Measurements from ENCODE around the gene C19orf47.

The C19orf47 gene

DNA sequence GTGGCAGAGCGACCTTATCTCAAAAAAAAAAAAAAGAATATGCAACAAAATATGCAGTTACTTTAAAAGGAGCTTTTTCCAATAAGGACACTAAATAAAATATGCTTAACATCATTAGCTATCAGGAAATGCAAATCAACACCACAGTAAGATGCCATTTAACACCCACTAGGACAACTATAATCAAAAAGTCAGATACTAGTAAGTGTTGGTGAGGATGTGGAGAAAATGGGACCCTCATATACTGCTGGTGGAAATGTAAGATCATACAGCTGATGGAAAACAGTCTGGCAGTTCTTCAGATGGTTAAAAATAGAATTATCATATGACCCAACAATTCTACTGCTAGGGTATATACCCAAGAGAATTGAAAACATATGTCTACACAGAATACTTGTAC lies 38.5 kb downstream of the C19orf47 start:
- in situ Hi-C loops (cut with MboI; ENCODE audit: low sequenced_read_pairs, unreplicated experiment): loop anchor here (25.0 kb wide), 1 partner anchor 303 kb away; the partner anchor contains the start of gene LTBP4
- TF ChIP-seq, protein P1, sequence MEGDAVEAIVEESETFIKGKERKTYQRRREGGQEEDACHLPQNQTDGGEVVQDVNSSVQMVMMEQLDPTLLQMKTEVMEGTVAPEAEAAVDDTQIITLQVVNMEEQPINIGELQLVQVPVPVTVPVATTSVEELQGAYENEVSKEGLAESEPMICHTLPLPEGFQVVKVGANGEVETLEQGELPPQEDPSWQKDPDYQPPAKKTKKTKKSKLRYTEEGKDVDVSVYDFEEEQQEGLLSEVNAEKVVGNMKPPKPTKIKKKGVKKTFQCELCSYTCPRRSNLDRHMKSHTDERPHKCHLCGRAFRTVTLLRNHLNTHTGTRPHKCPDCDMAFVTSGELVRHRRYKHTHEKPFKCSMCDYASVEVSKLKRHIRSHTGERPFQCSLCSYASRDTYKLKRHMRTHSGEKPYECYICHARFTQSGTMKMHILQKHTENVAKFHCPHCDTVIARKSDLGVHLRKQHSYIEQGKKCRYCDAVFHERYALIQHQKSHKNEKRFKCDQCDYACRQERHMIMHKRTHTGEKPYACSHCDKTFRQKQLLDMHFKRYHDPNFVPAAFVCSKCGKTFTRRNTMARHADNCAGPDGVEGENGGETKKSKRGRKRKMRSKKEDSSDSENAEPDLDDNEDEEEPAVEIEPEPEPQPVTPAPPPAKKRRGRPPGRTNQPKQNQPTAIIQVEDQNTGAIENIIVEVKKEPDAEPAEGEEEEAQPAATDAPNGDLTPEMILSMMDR (IDR thresholded peaks at IDR 0.05; ENCODE audit: borderline replicate concordance, control extremely low read depth, extremely low read depth, insufficient read depth, missing control alignments): no peak
- DNase-seq (ENCODE audit: low spot score): no peak

- in situ Hi-C loops (cut with MboI; ENCODE audit: low sequenced_read_pairs, unreplicated experiment): loop anchor here (25.0 kb wide), 1 partner anchor 307 kb away; the partner anchor contains the start of gene LTBP4
- DNase-seq (ENCODE audit: low spot score): peak; percentile 90
- TF ChIP-seq, protein P1 (IDR thresholded peaks at IDR 0.05; ENCODE audit: borderline replicate concordance, control extremely low read depth, extremely low read depth, insufficient read depth, missing control alignments): peak; percentile 52
Measured at GRCh38 chr19:40305403-40305802, 42.8 kb downstream of the C19orf47 start.

- in situ Hi-C loops (cut with MboI; ENCODE audit: low sequenced_read_pairs, unreplicated experiment): loop anchor here (25.0 kb wide), 1 partner anchor 308 kb away; the partner anchor contains the start of gene LTBP4
Measured at GRCh38 chr19:40304306-40304705, 43.9 kb downstream of the C19orf47 start.

GRCh38 chr19:40303765-40304164 lies 44.4 kb downstream of the C19orf47 start:
- no peak for DNase-seq (ENCODE audit: low spot score)
- TF ChIP-seq, protein P1 (IDR thresholded peaks at IDR 0.05; ENCODE audit: borderline replicate concordance, control extremely low read depth, extremely low read depth, insufficient read depth, missing control alignments): no peak
- in situ Hi-C loops (cut with MboI; ENCODE audit: low sequenced_read_pairs, unreplicated experiment): loop anchor here (25.0 kb wide), 1 partner anchor 309 kb away; the partner anchor contains the start of gene LTBP4

More at GRCh38 chr19:40304306-40304705, 43.9 kb downstream of the C19orf47 start:
- TF ChIP-seq, protein P1 (IDR thresholded peaks at IDR 0.05; ENCODE audit: borderline replicate concordance, control extremely low read depth, extremely low read depth, insufficient read depth, missing control alignments): no peak
- no peak for DNase-seq (ENCODE audit: low spot score)

DNA sequence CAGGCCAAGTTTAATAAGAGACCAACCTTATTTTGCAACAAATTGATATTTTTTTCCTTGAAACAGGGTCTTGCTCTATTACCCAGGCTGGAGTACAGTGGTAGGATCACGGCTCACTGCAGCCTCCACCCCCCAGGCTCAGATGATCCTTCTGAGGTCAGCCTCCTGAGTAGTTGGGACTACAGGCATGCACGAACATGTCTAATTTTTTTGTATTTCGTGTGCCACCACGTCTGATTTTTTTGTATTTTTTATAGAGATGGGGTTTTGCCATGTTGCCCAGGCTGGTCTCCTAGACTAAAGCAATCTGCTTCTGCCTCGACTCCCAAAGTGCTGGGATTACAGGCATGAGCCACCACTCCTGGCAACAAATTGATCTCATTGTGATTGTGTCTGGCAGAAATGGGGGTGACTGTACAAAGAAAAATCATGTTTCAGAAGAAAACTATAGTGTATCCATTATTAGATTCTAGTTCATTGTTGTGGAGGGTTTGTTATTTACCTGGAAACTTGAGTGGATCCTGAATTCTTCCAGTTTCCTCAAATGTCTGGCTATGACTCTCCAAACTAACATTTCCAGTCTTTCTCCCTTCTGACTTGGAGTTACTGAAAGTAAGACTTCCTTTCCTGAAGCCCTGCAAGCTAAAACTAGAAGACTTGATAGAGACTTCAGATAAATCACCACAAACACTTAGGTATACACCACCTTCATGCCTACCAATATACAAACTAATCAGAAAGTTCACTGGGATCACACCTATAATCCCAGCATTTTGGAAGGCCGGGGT lies 45.8 kb downstream of the C19orf47 start:
- no peak for DNase-seq (ENCODE audit: low spot score)
- in situ Hi-C loops (cut with MboI; ENCODE audit: low sequenced_read_pairs, unreplicated experiment): loop anchor here (25.0 kb wide), 1 partner anchor 310 kb away; the partner anchor contains the start of gene LTBP4
- TF ChIP-seq, protein P1 (IDR thresholded peaks at IDR 0.05; ENCODE audit: borderline replicate concordance, control extremely low read depth, extremely low read depth, insufficient read depth, missing control alignments): no peak

DNA sequence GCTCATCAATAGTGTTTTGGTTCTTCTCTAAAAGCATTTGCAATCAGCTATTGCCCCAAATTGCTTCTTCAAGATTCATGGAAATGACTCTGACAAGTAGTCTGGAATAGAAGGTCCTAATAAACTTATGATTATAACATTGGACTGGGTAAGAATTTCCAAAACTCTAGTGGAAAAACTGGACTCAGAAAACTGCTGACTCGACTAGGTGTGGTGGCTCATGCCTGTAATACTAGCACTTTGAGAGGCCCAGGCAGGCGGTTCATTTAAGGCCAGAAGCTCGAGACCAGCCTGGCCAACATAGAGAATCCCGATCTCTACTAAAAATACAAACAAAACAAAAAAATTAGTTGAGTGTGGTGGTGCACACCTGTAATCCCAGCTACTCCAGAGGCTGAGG lies 47.5 kb downstream of the C19orf47 start:
- DNase-seq (ENCODE audit: low spot score): no peak
- TF ChIP-seq, protein P1 (IDR thresholded peaks at IDR 0.05; ENCODE audit: borderline replicate concordance, control extremely low read depth, extremely low read depth, insufficient read depth, missing control alignments): no peak
- in situ Hi-C loops (cut with MboI; ENCODE audit: low sequenced_read_pairs, unreplicated experiment): loop anchor here (25.0 kb wide), 1 partner anchor 312 kb away; the partner anchor contains the start of gene LTBP4
